H9 (cell line): ENCODE results near the gene ARHGAP10. TPM values are rescaled to one million over a fixed set of nuclear protein-coding genes. Genes with fewer than 3 reads are reported as not detected.

ENCODE experiments used
- DNase-seq: peaks from one replicate; pipeline ENCODE4 v3.0.0-alpha.2; 2017
- H2AFZ ChIP-seq: one replicate; pipeline ENCODE4 v1.6.1; 2013; ENCODE audit warnings: mild to moderate bottlenecking, low read length, control low read depth, moderate library complexity
- H2AK5ac ChIP-seq: 2 replicates; pipeline ENCODE4 v1.6.1; 2013; ENCODE audit warnings: low read length, control low read depth, mixed read lengths; ENCODE audit not compliant: insufficient read length
- H2BK120ac ChIP-seq: one replicate; pipeline ENCODE4 v1.6.1; 2013; ENCODE audit warnings: low read depth, mild to moderate bottlenecking, low read length, control low read depth, inconsistent platforms; ENCODE audit not compliant: poor library complexity, severe bottlenecking
- H2BK12ac ChIP-seq: 2 replicates; pipeline ENCODE4 v1.6.1; 2013; ENCODE audit warnings: low read length, control low read depth, mixed read lengths, low read depth; ENCODE audit not compliant: insufficient read length
- H2BK15ac ChIP-seq: 2 replicates; pipeline ENCODE4 v1.6.1; 2013; ENCODE audit warnings: low read depth, low read length, control low read depth
- H2BK20ac ChIP-seq: one replicate; pipeline ENCODE4 v1.6.1; 2013; ENCODE audit warnings: low read depth, mild to moderate bottlenecking, low read length, control low read depth, inconsistent platforms; ENCODE audit not compliant: poor library complexity, severe bottlenecking
- H2BK5ac ChIP-seq: 2 replicates; pipeline ENCODE4 v1.6.1; 2013; ENCODE audit warnings: low read length, control low read depth, mixed read lengths; ENCODE audit not compliant: insufficient read length
- H3K14ac ChIP-seq: 2 replicates; pipeline ENCODE4 v1.6.1; 2013; ENCODE audit warnings: low read length, control low read depth; ENCODE audit not compliant: insufficient read depth
- H3K18ac ChIP-seq: 2 replicates; pipeline ENCODE4 v1.6.1; 2013; ENCODE audit warnings: low read depth, mild to moderate bottlenecking, mixed read lengths, low read length, control low read depth; ENCODE audit not compliant: insufficient read length
- H3K23ac ChIP-seq: 2 replicates; pipeline ENCODE4 v1.6.1; 2013; ENCODE audit warnings: low read length, control low read depth, mixed read lengths, low read depth; ENCODE audit not compliant: insufficient read length
- H3K23me2 ChIP-seq: 2 replicates; pipeline ENCODE4 v1.6.1; 2013; ENCODE audit warnings: low read depth, mild to moderate bottlenecking, mixed read lengths, low read length, control low read depth; ENCODE audit not compliant: insufficient read length, poor library complexity, severe bottlenecking
- H3K27ac ChIP-seq: 2 replicates; pipeline ENCODE4 v1.5.1; 2013; ENCODE audit warnings: low read length, control low read depth, mixed read lengths, low read depth; ENCODE audit not compliant: insufficient read length
- H3K27me3 ChIP-seq: 2 replicates; pipeline ENCODE4 v1.6.1; 2013; ENCODE audit warnings: low read length, control low read depth, inconsistent platforms; ENCODE audit not compliant: insufficient read depth
- H3K4ac ChIP-seq: 2 replicates; pipeline ENCODE4 v1.6.1; 2013; ENCODE audit warnings: low read depth, mild to moderate bottlenecking, control low read depth, inconsistent platforms, low read length, moderate library complexity
- H3K4me1 ChIP-seq: 2 replicates; pipeline ENCODE4 v1.6.1; 2013; ENCODE audit warnings: low read length, control low read depth, inconsistent platforms; ENCODE audit not compliant: insufficient read depth
- H3K4me2 ChIP-seq: 2 replicates; pipeline ENCODE4 v1.6.1; 2013; ENCODE audit warnings: low read length, control low read depth, mixed read lengths; ENCODE audit not compliant: insufficient read length, insufficient read depth
- H3K56ac ChIP-seq: 2 replicates; pipeline ENCODE4 v1.6.1; 2013; ENCODE audit warnings: low read depth, mild to moderate bottlenecking, mixed read lengths, low read length, control low read depth; ENCODE audit not compliant: insufficient read length
- H3K79me1 ChIP-seq: 2 replicates; pipeline ENCODE4 v1.6.1; 2013; ENCODE audit warnings: low read depth, mild to moderate bottlenecking, moderate library complexity, low read length, control low read depth, inconsistent platforms; ENCODE audit not compliant: insufficient read depth, poor library complexity, severe bottlenecking
- H3K79me2 ChIP-seq: 2 replicates; pipeline ENCODE4 v1.6.1; 2013; ENCODE audit warnings: low read length, control low read depth, inconsistent platforms; ENCODE audit not compliant: insufficient read depth
- H3K9ac ChIP-seq: 2 replicates; pipeline ENCODE4 v1.6.1; 2013; ENCODE audit warnings: low read length, control low read depth, mixed read lengths; ENCODE audit not compliant: insufficient read length; ENCODE audit errors: extremely low read depth
- H3K9me3 ChIP-seq: one replicate; pipeline ENCODE4 v1.6.1; 2013; ENCODE audit warnings: low read depth, low read length, inconsistent platforms; ENCODE audit not compliant: control insufficient read depth
- H3T11ph ChIP-seq: one replicate; pipeline ENCODE4 v1.6.1; 2013; ENCODE audit warnings: mild to moderate bottlenecking, low read length, control low read depth, inconsistent platforms
- H4K20me1 ChIP-seq: one replicate; pipeline ENCODE4 v1.6.1; 2013; ENCODE audit not compliant: control insufficient read depth, insufficient read length, insufficient read depth
- H4K5ac ChIP-seq: 2 replicates; pipeline ENCODE4 v1.6.1; 2013; ENCODE audit warnings: low read depth, mild to moderate bottlenecking, mixed read lengths, low read length, control low read depth; ENCODE audit not compliant: insufficient read length
- H4K8ac ChIP-seq: replicated peaks from 2 replicates; pipeline ENCODE4 v1.6.1; 2013; ENCODE audit warnings: low read length, control low read depth, mixed read lengths, low read depth; ENCODE audit not compliant: insufficient read length
- H4K91ac ChIP-seq: 2 replicates; pipeline ENCODE4 v1.6.1; 2013; ENCODE audit warnings: low read depth, mild to moderate bottlenecking, moderate library complexity, mixed read lengths, low read length, control low read depth; ENCODE audit not compliant: insufficient read length
- H3K27ac Mint-ChIP-seq, 3 experiments: 2 replicates in 2 of 3; 3 replicates in 1 of 3; pipeline ENCODE4 v1.8.0; 2020 to 2021; ENCODE audit warnings: mixed read lengths in 3 of 3, mild to moderate bottlenecking in 1 of 3, moderate library complexity in 1 of 3
- H3K27me3 Mint-ChIP-seq: 2 replicates; pipeline ENCODE4 v1.8.0; 2021; ENCODE audit warnings: low read depth, mild to moderate bottlenecking, moderate library complexity, mixed read lengths
- H3K36me3 Mint-ChIP-seq, 3 experiments: 2 replicates in 2 of 3; 3 replicates in 1 of 3; pipeline ENCODE4 v1.8.0; 2020 to 2021; ENCODE audit warnings: low read depth in 3 of 3, mixed read lengths in 3 of 3; ENCODE audit not compliant: insufficient read depth in 1 of 3
- H3K4me1 Mint-ChIP-seq, 2 experiments: 2 replicates each; pipeline ENCODE4 v1.8.0; 2020; ENCODE audit warnings: mixed read lengths in 2 of 2
- H3K4me3 Mint-ChIP-seq, 2 experiments: 2 replicates in 1 of 2; 3 replicates in 1 of 2; pipeline ENCODE4 v1.8.0; 2020 to 2021; ENCODE audit warnings: mild to moderate bottlenecking in 2 of 2, mixed read lengths in 2 of 2, moderate library complexity in 1 of 2
- H3K9me3 Mint-ChIP-seq, 2 experiments: 2 replicates in 1 of 2; 3 replicates in 1 of 2; pipeline ENCODE4 v1.8.0; 2020; ENCODE audit warnings: mild to moderate bottlenecking in 2 of 2, mixed read lengths in 2 of 2, moderate library complexity in 1 of 2
- CTCF ChIP-seq: fragments of 200-600 bp; sonication (generic); conservative IDR thresholded peaks from 3 replicates; pipeline ENCODE4 v1.8.0; 2021; ENCODE audit warnings: antibody characterized with exemption, mild to moderate bottlenecking
- WGBS: extraction: QIAGEN DNeasy Blood & Tissue Kit; methylation state at CpG from one replicate; pipeline ENCODE4 v1.1.7; 2013; ENCODE audit warnings: missing lambda C conversion rate, low lambda C conversion rate, mixed read lengths; ENCODE audit not compliant: insufficient read length; ENCODE audit errors: extremely low coverage; 5-methylcytosine and 5-hydroxymethylcytosine counted together
- total RNA-seq: library from RNA; stranded (reverse); gene quantifications from 2 replicates; pipeline ENCODE4 v1.2.1, GENCODE V29; 2021

ARHGAP10 gene
- total RNA-seq, 1 experiment from 2014 or later: 7.8 TPM

GRCh38 chr4:147815741-147816140 lies 83.9 kb downstream of the ARHGAP10 start:
- no peak for DNase-seq
- Mint-ChIP-seq H3K4me1 (peaks cover 3 to 8% of the 10 kb centered on the region in 2 experiments; a peak in 3 of 4 replicates), H3K9me3 (no peaks in the 10 kb centered on the region), H3K4me3 (no peak overlapping the region), H3K27me3 (no peaks in the 10 kb centered on the region), H3K36me3 (no peaks in the 10 kb centered on the region), H3K27ac (peak overlapping the region in 2 of 3 experiments; percentile 16 to 73; a peak in 3 of 7 replicates)
- no peak overlapping the region for H3K14ac ChIP-seq
- H3K18ac ChIP-seq: no peak overlapping the region
- H4K8ac ChIP-seq: no peak overlapping the region
- H3K9ac ChIP-seq: no peak overlapping the region
- H3K27me3 ChIP-seq: no peaks in the 10 kb centered on the region
- H4K5ac ChIP-seq: no peak overlapping the region
- H2BK120ac ChIP-seq: no peak overlapping the region
- no peaks in the 10 kb centered on the region for H3K4me1 ChIP-seq
- no CpG with 5 or more reads among the region's 5 CpGs for WGBS
- H2BK15ac ChIP-seq: no peak overlapping the region
- no peaks in the 10 kb centered on the region for H3K79me2 ChIP-seq
- no peak overlapping the region for H4K91ac ChIP-seq
- no peak overlapping the region for H3K4ac ChIP-seq
- H3K27ac ChIP-seq: no peak overlapping the region
- no peak overlapping the region for H2BK20ac ChIP-seq
- TF ChIP-seq CTCF: no peak
- no peaks in the 10 kb centered on the region for H4K20me1 ChIP-seq
- no peak overlapping the region for H2BK5ac ChIP-seq
- no peak overlapping the region for H3K23ac ChIP-seq
- H2BK12ac ChIP-seq: no peak overlapping the region
- H3T11ph ChIP-seq: no peak overlapping the region
- no peak overlapping the region for H3K4me2 ChIP-seq
- H3K79me1 ChIP-seq: no peaks in the 10 kb centered on the region
- no peak overlapping the region for H2AK5ac ChIP-seq
- H3K9me3 ChIP-seq: no peaks in the 10 kb centered on the region
- no peaks in the 10 kb centered on the region for H3K23me2 ChIP-seq
- H2AFZ ChIP-seq: no peak overlapping the region
- no peak overlapping the region for H3K56ac ChIP-seq
